GF-D8 (cell line): ENCODE data around the gene LUZP1.

Source experiments
- DNase-seq: peaks from one replicate; lab custom pipeline; 2025; lab: John Stamatoyannopoulos, UW

The LUZP1 gene

GRCh38 chr1:23188434-23188884 lies 19.8 kb upstream of the LUZP1 start:
- DNase-seq, result no peak

GRCh38 chr1:23187637-23188036 lies 19.0 kb upstream of the LUZP1 start:
- no peak for DNase-seq

GRCh38 chr1:23185381-23185780 lies 16.7 kb upstream of the LUZP1 start:
- no peak for DNase-seq

DNA sequence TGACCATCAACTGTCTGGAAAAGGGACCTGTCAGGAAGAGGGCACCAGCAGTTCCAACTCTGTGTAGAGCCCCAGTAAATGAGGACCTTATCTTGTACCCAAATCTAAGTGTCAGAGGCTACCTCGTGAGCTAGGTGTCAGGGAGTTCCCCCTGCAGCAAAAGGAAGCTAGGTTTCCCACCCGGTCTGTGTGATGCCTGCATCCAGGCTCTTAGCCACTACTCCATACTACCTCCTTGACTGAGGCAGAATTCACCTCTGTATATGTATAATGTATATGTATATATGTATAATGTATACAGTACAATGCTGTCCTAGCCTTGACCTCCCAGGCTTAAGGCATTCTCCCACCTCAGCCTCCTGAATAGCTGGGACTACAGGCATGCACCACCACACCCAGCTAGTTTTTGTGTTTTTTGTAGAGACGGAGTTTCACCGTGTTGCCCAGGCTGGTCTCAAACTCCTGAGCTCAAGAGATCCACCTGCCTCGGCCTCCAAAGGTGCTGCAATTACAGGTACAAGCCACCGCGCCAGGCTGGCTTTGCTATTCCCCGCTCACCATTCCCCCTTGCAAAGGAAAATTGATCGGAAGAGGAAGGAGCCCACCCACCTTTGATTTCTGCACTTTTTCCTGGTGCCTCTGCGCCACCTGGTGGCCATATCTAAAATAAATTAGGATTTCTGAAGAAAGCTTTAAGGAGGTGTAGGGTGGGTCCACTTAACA lies 15.7 kb upstream of the LUZP1 start:
- no peak for DNase-seq

DNA sequence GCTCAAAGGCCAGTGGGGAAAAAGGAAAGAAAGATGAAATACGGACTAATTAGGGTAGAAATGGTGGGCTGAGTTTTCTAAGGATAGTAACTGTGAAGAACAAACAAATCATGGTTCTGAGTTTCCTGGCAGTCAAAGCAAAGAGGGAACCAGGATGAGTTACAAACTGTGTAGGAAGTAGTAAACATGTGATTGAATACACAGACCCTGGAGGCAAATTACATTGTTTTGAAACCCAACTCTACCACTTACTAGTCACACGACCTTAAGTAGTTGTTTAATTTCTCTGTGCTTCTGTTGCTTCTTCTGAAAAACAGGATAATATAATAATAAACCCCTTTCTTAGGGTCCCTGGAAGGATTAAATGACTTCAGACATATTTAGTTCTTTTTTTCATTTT lies 11.2 kb upstream of the LUZP1 start:
- DNase-seq, result no peak

GRCh38 chr1:23178950-23179349 lies 10.3 kb upstream of the LUZP1 start:
- DNase-seq, result no peak

- DNase-seq, result no peak
Measured at GRCh38 chr1:23178414-23178813, 9.8 kb upstream of the LUZP1 start.

GRCh38 chr1:23177438-23178380 lies 9.1 kb upstream of the LUZP1 start:
- DNase-seq, result peak; percentile 27

GRCh38 chr1:23177031-23177430 lies 8.4 kb upstream of the LUZP1 start:
- no peak for DNase-seq

DNA sequence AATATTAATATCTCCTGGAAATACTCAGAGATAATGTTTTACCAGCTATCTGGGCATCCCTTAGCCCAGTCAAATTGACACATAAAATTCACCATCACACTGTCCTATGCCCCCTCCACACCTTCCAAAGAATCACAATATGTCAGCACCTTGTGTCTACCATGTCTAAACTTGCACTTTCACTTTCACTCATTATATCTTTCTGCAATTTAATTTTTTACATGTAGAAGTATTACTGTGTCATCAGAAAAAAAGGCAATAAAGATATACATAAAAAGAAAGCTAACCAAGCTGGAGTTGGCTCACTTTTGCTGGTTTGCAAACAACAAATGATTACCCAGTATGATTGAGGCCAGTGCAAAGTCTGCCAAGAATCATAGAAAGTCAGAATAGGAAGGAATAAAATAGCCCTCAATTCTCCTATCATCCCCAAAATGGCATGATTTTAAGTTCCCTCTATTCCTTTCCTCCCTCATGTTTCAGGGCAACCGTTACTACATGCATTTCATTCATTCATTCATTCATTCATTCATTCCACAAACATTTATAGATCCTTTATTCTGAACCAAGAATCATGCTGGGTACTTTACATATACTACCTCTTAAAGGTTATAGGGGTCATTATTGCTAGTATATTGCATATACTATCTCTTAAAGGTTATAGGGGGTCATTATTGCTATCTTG lies 5.9 kb upstream of the LUZP1 start:
- no peak for DNase-seq

DNA sequence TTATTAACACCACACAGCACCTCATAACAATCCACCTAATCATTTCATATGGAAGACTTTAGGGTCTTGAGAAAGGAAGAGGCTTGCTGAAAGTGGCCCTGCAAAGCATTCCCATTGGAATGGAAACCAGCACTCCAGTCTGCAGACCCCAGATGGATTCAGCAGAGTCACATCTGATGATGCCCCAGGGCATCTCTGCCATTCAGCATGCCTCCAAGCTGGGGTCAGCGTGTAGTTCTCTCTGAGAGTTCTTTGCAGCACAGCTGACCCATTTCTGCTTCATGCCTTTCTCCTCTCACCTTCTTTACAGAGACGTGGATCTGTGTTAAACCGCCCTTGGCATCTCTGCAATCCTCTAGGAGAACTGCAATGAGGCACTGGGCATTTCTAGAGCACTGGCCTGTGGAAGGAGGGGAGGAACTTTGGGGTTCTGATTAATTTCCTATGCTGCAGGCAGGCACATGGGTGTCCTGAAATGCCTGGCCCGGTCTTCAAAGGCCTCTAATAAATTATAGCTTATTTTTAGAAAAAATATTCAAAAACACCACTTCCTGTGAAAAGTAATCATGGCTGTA lies 2.6 kb upstream of the LUZP1 start:
- DNase-seq, result no peak

DNA sequence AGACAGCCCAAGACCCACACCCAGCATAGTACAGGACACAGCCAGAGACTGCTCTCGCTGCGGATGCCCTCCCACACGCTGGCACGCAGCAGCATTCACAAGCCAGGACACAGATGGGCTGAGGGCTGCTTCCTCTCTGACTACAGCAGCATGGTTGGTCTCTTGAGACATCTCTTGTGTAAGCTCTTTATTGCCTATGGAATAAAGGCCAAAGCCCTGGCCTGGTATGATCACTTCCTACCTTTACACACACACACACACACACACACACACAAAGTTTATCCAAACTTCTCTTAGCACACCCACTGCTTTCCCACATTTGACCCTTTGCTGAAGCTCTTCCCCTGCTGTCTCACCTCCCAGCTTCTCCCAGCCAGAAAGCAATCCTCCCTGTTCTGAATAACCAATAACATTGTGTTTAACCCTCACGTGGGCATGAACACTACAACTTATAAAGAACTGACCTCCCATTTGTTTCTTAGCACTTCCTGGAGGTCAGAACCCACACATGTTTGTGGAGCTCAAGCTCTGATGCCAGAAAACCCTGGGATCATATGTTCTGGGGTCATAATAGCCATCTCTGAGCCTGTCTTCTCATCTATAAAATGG lies 1.2 kb upstream of the LUZP1 start:
- peak; percentile 97 for DNase-seq

DNA sequence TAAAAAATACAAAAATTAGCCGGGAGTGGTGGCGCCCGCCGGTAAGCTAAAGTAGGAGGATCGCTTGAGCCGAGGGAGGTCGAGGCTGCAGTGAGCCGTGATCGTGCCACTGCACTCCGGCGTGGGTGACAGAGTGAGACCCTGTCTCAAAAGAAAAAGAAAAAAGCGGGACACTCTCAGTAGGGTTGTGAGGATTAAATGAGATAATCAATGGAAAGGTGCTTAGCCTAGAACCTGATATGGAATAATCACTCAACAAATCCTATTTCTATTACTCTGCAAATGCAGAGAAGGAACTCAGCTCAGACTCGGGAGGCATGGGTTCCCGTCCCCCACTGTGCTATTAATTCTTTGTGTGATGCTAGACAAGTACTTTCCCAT lies 529 bp upstream of the LUZP1 start:
- no peak for DNase-seq

GRCh38 chr1:23168079-23168444 lies 594 bp downstream of the LUZP1 start:
- no peak for DNase-seq

- no peak for DNase-seq
Measured at GRCh38 chr1:23167353-23168078, 1.1 kb downstream of the LUZP1 start.

DNA sequence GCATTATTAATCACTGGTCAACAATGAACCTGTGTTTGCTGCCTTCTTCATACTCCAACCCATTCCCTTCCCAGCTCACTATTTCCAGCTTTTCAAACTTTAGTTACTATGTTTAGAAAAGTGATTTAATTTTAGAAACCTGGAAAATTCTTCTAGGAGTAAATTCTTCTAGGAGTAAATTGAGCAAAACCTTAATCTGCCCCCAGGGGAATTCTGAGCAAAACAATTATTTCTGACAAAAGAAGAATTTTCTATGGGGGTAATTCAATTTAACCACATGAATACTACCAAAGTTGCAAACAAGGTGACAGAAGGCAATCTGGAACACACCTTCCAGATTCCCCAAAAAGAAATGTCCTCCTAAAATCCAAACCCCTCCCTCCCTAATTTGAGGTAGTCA lies 1.8 kb downstream of the LUZP1 start:
- DNase-seq, result no peak

DNA sequence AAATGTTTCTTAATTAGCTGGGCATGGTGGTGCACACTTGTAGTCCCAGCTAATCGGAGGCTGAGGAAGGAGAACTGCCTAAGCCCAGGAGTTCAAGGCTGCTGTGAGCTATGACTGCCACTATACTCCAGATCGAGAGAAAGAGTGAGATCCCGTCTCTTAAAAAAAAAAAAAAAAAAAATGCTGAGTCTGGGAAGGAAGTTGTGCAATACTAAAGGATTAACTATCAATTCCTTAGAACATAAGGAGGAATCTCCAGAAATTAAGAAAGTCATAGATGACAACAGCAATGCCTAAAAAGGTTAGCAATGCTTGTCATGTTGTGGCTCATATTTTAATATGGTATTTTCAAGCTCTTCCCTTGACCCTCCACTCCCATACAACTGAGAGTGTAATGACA lies 5.3 kb downstream of the LUZP1 start:
- no peak for DNase-seq

DNA sequence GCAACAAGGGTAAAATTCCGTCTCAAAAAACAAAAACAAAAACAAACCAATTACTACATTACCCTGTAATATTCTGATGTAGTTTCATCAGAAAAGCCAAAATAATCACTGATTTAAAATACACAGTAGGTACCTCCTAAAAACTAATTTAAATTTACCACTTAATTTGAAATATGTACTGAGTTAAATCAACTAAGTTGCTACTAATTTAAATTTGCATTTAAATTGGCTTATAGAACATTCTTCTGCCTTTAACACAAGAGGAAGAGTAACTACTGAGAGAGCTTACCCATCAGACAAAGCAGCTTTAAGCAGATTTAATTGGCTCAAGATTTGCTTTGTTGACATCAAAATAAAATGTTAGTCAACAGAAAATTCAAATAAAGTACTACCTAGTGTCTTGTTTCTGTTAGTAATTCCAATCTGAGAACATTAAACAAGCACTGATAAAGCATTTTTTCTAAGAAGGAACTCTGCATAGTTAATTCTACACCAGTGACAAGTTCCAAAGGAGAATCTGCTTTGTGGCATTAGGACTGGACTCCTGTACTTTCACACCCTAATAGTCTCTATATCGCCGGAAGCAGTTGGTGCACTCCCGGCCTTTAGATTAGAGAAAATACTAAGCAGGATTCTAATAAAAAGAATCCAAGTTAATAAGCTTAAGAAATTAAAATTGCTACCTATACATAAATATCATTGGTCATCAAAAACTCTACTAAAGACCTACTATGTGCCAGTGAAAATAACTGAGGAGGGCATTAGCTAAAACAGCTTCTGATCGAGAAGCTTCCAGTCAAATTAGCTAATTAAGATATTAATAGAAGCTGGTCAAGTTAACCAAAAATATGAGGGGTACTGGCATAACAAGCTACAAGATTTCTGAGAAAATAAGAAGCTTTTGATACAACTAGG lies 8.4 kb downstream of the LUZP1 start:
- no peak for DNase-seq

- DNase-seq, result no peak
Measured at GRCh38 chr1:23156940-23157339, 11.7 kb downstream of the LUZP1 start.
